ENCODE results near the gene PXN.

DNA sequence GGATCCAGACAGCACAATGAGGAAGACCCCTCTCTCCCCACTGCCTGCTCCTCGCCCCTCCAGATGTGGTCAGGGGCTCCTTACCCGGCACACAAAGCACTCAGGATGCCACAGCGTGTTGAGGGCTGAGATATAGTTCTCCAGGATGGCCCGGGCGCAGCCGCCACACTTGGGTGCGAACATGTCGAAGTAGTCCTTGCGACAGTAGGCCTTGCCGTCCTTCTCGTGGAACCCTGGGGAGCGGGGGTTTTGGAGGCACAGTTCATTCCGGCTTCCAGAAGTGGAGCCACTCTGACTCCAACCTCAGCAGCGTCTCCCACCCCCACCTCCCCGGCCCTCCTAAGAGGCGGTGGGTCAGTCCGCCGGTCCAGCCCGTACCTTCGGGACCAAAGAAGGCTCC is 51.8 kb downstream of the PXN start:
- TF ChIP-seq, protein P1, sequence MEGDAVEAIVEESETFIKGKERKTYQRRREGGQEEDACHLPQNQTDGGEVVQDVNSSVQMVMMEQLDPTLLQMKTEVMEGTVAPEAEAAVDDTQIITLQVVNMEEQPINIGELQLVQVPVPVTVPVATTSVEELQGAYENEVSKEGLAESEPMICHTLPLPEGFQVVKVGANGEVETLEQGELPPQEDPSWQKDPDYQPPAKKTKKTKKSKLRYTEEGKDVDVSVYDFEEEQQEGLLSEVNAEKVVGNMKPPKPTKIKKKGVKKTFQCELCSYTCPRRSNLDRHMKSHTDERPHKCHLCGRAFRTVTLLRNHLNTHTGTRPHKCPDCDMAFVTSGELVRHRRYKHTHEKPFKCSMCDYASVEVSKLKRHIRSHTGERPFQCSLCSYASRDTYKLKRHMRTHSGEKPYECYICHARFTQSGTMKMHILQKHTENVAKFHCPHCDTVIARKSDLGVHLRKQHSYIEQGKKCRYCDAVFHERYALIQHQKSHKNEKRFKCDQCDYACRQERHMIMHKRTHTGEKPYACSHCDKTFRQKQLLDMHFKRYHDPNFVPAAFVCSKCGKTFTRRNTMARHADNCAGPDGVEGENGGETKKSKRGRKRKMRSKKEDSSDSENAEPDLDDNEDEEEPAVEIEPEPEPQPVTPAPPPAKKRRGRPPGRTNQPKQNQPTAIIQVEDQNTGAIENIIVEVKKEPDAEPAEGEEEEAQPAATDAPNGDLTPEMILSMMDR (IDR thresholded peaks at IDR 0.05; ENCODE audit: low read depth, low read length, missing input control) = no peak
- TF ChIP-seq TAF1 (conservative IDR thresholded peaks at IDR 0.05) (no peak), GABPA (IDR thresholded peaks at IDR 0.05 in 1 of 2, conservative IDR thresholded peaks at IDR 0.05 in 1 of 2) (no peak), REST (IDR thresholded peaks at IDR 0.05) (no peak), YY1 (IDR thresholded peaks at IDR 0.05) (no peak), MAX (IDR thresholded peaks at IDR 0.05) (no peak), SP1 (IDR thresholded peaks at IDR 0.05) (no peak), HNF4A (conservative IDR thresholded peaks at IDR 0.05) (no peak), RXRA (IDR thresholded peaks at IDR 0.05) (no peak), HNF4G (IDR thresholded peaks at IDR 0.05) (no peak), JUND (IDR thresholded peaks at IDR 0.05) (no peak)
